CD4-positive, alpha-beta T cell treated with Interleukin-15 for 1 hour (primary cell): ENCODE measurements around the gene GLIS1.
A peak's percentile ranks its signal among the peaks of the same experiment; 100 is the strongest.

Experiments
- DNase-seq: peaks from one replicate; pipeline ENCODE4 v3.0.0-alpha.2; 2020

Gene GLIS1

GRCh38 chr1:53588053-53588779 is 150.7 kb downstream of the GLIS1 start:
- DNase-seq: no peak

- no peak for DNase-seq
Observed at GRCh38 chr1:53587252-53587988, 151.5 kb downstream of the GLIS1 start.

DNA sequence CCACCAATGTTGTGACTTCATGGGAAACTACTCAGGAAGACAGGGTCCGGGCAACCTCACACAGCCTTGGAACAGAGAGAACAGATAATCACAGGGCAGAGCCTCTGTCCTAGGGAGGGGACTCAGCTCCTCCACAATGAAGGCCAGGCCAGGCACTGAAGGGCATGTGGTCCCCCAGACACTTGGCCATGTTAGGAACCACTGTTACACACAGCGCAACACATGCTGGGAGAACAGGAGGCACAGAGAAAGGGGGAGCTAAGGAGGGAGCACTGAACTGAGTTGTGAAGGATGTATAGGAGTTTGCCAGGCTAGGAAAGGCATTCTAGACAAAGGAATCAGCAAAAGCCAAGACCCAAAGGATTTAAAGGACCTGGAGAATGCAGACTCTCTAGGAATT is 152.2 kb downstream of the GLIS1 start:
- DNase-seq: no peak

GRCh38 chr1:53585565-53585964 is 153.4 kb downstream of the GLIS1 start:
- no peak for DNase-seq

- DNase-seq: peak; percentile 58
Observed at GRCh38 chr1:53585129-53585528, 153.8 kb downstream of the GLIS1 start.

- no peak for DNase-seq
Observed at GRCh38 chr1:53584777-53585107, 154.2 kb downstream of the GLIS1 start.

DNA sequence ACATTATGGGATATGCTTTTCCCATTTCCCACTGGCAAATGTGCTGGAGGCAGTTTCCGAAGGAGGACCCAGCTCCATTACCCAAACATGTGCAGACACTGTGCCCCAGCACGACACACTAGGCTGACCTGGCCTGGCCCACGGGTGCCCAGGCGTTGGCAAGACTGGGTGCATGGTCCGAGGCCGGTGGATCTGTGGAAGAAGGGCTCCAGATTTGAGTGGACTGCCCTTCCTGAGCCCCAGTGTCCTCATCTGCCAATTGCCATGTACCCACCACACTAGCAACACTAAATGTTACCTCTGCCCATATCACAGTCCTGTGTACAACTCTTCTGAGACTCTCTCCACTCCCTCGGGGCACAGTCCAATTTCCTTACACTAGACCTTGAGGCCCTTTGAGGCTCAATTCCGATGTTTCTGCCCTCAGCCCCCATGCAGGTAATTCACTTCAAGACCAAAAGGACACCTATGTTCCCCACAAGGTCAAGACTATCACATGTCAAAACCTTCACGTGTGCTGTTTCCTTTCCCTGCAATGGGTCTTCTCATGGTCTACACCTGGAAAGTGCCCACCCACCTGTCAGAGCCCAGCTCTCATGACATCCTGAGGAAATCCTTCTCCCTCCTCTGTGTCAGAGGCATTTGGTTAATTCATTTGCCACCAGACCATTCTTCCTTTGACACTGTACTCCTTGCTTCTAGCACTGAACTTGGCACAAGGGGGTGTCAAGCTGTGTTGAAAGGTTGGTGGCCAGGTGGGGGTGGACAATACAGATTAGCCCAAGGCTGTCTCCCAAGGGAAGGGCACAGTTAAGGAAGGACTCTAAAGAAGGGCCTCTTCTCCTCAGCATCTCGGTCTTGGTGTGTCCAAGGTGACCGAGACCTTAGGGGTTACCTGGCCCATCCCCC is 154.8 kb downstream of the GLIS1 start:
- no peak for DNase-seq

- DNase-seq: no peak
Observed at GRCh38 chr1:53583021-53583867, 155.7 kb downstream of the GLIS1 start.

DNA sequence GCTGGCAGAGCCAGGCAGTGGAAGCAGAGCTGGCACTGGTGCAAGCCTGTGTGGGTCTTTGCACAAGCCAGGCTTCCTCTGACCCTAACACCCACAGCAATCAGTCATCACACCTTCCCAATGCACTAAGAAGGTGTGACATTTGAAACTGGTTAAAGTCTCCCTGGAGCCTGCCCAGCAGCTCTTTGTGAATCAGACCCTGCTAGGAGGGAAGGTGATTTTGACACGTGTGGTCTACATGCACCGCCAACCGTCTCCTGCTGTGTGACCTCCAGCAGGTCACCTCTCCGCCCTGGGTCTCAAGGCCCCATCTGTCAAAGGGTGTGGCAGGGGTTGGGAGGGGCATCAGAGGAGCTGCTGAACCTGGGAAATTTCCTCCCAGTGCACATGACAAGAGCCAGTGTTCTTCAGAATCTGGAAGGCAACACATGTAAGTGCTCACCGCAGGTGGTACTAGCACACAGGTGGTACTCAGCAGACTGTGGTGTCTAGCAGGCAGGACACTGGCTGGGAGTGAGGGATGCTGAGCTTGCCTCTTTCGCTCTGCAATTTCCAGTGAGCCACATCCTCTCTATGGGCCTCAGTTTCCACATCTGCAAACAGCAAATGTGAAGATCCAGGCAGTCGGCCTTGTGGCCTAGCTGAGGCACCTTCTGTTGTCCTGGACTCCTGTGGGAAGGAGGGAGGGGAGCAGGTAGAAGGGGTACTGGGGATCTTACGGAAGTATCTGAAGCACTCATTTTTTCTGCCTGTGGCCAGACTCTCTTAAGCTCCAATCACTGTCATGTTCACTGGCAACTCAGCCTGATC is 156.5 kb downstream of the GLIS1 start:
- DNase-seq: peak; percentile 41

GRCh38 chr1:53581476-53581875 is 157.5 kb downstream of the GLIS1 start:
- DNase-seq: no peak

- no peak for DNase-seq
Observed at GRCh38 chr1:53580739-53581475, 158.1 kb downstream of the GLIS1 start.

DNA sequence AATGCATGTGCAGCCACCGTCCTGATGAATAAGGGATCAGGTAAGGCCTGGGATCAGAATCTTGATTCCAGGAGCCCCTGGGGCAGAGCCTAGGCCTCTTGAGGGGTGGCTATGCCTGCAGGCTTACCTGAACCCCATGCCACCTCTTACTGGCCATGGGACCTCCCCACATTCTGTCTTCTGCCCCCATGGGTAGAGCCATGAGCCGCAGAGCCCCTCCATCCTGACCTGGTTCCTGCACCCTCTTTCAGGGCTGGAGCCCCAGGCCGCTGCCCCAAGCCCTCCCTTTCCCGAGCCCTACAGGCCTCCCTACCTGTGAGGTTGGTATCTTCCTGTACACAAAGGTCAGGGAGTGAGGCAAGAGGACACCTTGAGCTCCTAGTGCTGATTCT is 159.0 kb downstream of the GLIS1 start:
- DNase-seq: peak; percentile 14

GRCh38 chr1:53579221-53580008 is 159.5 kb downstream of the GLIS1 start:
- peak; percentile 12 for DNase-seq

GRCh38 chr1:53578358-53578757 is 160.6 kb downstream of the GLIS1 start:
- no peak for DNase-seq

- DNase-seq: peak; percentile 5
Observed at GRCh38 chr1:53577761-53578100, 161.2 kb downstream of the GLIS1 start.

- DNase-seq: peak; percentile 9
Observed at GRCh38 chr1:53576866-53577760, 161.9 kb downstream of the GLIS1 start.

GRCh38 chr1:53576381-53576801 is 162.6 kb downstream of the GLIS1 start:
- peak; percentile 10 for DNase-seq

GRCh38 chr1:53575955-53576320 is 163.0 kb downstream of the GLIS1 start:
- DNase-seq: peak; percentile 7
